ENCODE results near the gene MICU1.
"Not testable (repeated sequence)": the region's sequence is repeated elsewhere in the genome, so short reads cannot be mapped to it uniquely, and the experiment has no call there.

Gene MICU1

DNA sequence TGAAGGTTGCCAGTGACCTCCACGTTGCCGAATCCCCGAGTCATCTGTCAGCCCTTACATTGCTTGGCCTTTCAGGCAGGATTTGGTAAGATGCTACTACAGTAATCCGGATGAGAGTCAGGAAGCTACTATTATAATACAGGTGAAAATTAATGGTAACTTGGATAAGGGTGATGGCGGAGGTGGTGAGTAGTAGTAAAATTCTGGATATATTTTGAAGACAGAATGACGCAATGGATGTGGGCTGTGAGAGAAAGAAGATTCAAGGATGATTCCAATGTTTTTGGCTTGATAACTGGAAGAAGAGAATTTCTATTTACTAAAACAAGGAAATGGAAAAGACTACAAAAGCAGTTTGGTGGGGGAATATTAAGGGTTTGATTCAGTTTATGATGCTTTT is 269.8 kb downstream of the MICU1 start:
- no peaks in the 10 kb centered on the region for H3K9me3 ChIP-seq
- DNase-seq (ENCODE audit: low spot score in 2 of 2) = no peak
- H3K27me3 ChIP-seq (ENCODE audit: low read depth) = no peaks in the 10 kb centered on the region
- in situ Hi-C loops (cut with MboI; ENCODE audit: low sequenced_read_pairs) = no loop called here
- H3K36me3 ChIP-seq (replicated peaks) = no peaks in the 10 kb centered on the region
- H3K4me3 ChIP-seq = no peak overlapping the region
- H3K4me1 ChIP-seq = peaks cover 4% of the 10 kb centered on the region

GRCh38 chr10:72355214-72355555 is 270.7 kb downstream of the MICU1 start:
- Histone ChIP-seq H3K4me1 (peaks cover 4% of the 10 kb centered on the region), H3K36me3 (replicated peaks) (no peaks in the 10 kb centered on the region), H3K27me3 (ENCODE audit: low read depth) (no peaks in the 10 kb centered on the region), H3K4me3 (peak overlapping the region; percentile 95), H3K9me3 (no peaks in the 10 kb centered on the region)
- DNase-seq (ENCODE audit: low spot score in 2 of 2) = no peak
- in situ Hi-C loops (cut with MboI; ENCODE audit: low sequenced_read_pairs) = no loop called here

GRCh38 chr10:72354356-72355213 is 271.3 kb downstream of the MICU1 start, which contains the start of gene DNAJB12:
DNAJB12 (minus strand) TSS chr10:72354919; CDS start chr10:72354897, 22 bp downstream.
- Histone ChIP-seq H3K36me3 (replicated peaks) (no peaks in the 10 kb centered on the region), H3K27me3 (ENCODE audit: low read depth) (no peaks in the 10 kb centered on the region), H3K4me1 (peaks cover 4% of the 10 kb centered on the region), H3K9me3 (no peaks in the 10 kb centered on the region), H3K4me3 (peak within 1 kb of the TSS; percentile 95)
- peak; percentile 93 to 94 for DNase-seq (ENCODE audit: low spot score in 2 of 2)
- in situ Hi-C loops (cut with MboI; ENCODE audit: low sequenced_read_pairs) = no loop called here

DNA sequence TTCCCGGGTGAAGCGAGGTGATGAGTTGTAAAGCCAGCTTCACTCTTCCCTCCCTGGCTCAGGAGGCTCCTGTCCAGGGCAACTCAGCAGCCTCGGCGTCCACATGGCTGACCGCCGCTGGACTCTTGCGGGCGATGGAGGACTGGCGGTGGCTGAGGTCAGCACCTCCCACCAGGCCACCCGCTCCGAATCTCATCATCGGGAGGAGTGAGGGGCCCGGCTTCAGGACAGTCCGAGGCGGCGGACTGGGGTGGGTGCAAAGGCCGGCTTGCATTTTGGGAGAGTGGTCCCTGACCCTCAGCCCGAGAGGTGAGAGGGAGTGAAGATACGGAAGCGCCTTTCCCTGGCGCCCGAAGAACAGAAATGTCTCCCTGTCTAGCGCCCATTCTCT is 271.9 kb downstream of the MICU1 start:
- peak in 1 of 2 experiments; percentile 33 for DNase-seq (ENCODE audit: low spot score in 2 of 2)
- H3K9me3 ChIP-seq = no peaks in the 10 kb centered on the region
- no peaks in the 10 kb centered on the region for H3K27me3 ChIP-seq (ENCODE audit: low read depth)
- peak overlapping the region; percentile 95 for H3K4me3 ChIP-seq
- no peaks in the 10 kb centered on the region for H3K36me3 ChIP-seq (replicated peaks)
- peaks cover 4% of the 10 kb centered on the region for H3K4me1 ChIP-seq
- in situ Hi-C loops (cut with MboI; ENCODE audit: low sequenced_read_pairs) = no loop called here

- Histone ChIP-seq H3K36me3 (replicated peaks) (no peaks in the 10 kb centered on the region; the same call in 1 of the 2 replicates), H3K9me3 (no peaks in the 10 kb centered on the region), H3K4me1 (peaks cover 4% of the 10 kb centered on the region), H3K4me3 (peak overlapping the region; percentile 95), H3K27me3 (ENCODE audit: low read depth) (no peaks in the 10 kb centered on the region)
- in situ Hi-C loops (cut with MboI; ENCODE audit: low sequenced_read_pairs) = no loop called here
- DNase-seq (ENCODE audit: low spot score in 2 of 2) = peak; percentile 15 to 57
Observed at GRCh38 chr10:72353028-72353964, 272.6 kb downstream of the MICU1 start.

- DNase-seq (ENCODE audit: low spot score in 2 of 2) = no peak
- Histone ChIP-seq H3K4me3 (no peak overlapping the region), H3K4me1 (peaks cover 4% of the 10 kb centered on the region), H3K36me3 (replicated peaks) (no peaks in the 10 kb centered on the region; the same call in 1 of the 2 replicates), H3K9me3 (no peaks in the 10 kb centered on the region), H3K27me3 (ENCODE audit: low read depth) (no peaks in the 10 kb centered on the region)
- in situ Hi-C loops (cut with MboI; ENCODE audit: low sequenced_read_pairs) = no loop called here
Observed at GRCh38 chr10:72351479-72351878, 274.4 kb downstream of the MICU1 start.

- Histone ChIP-seq H3K4me1 (peaks cover 4% of the 10 kb centered on the region), H3K27me3 (ENCODE audit: low read depth) (no peaks in the 10 kb centered on the region), H3K9me3 (no peaks in the 10 kb centered on the region), H3K36me3 (replicated peaks) (no peaks in the 10 kb centered on the region; the same call in 1 of the 2 replicates), H3K4me3 (no peak overlapping the region)
- DNase-seq (ENCODE audit: low spot score in 2 of 2) = no peak
- in situ Hi-C loops (cut with MboI; ENCODE audit: low sequenced_read_pairs) = loop anchor here (25.0 kb wide), 1 partner anchor 437 kb away; no protein-coding TSS in a partner anchor
Observed at GRCh38 chr10:72349438-72349837, 276.4 kb downstream of the MICU1 start.

DNA sequence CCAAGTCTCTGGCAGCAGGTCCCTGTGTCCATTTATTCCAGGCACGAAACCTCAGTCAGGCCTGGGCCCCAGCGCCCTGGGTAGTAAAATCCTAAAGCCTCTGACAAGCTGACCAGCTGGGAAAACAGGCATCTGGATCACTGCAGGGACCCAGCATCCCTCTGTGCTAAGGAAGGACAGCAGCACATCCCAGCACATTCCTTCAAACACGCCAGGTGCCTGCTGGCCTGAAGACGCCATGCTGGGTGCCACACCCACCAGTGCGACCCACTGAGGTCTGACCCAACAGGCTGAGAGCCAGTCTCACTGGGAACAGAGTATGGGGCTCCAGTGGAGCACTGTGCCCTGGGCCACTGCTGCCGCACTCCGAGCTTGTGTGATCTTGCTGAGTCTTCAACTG is 277.6 kb downstream of the MICU1 start:
- Histone ChIP-seq H3K9me3 (no peaks in the 10 kb centered on the region), H3K4me1 (peaks cover 1% of the 10 kb centered on the region), H3K27me3 (ENCODE audit: low read depth) (no peaks in the 10 kb centered on the region), H3K4me3 (no peak overlapping the region), H3K36me3 (replicated peaks) (no peaks in the 10 kb centered on the region; the same call in 1 of the 2 replicates)
- DNase-seq (ENCODE audit: low spot score in 2 of 2) = no peak
- in situ Hi-C loops (cut with MboI; ENCODE audit: low sequenced_read_pairs) = loop anchor here (25.0 kb wide), 1 partner anchor 436 kb away; no protein-coding TSS in a partner anchor

- H3K36me3 ChIP-seq (replicated peaks); DNase-seq (ENCODE audit: low spot score in 2 of 2): not testable (repeated sequence)
- in situ Hi-C loops (cut with MboI; ENCODE audit: low sequenced_read_pairs) = loop anchor here (25.0 kb wide), 1 partner anchor 434 kb away; no protein-coding TSS in a partner anchor
Observed at GRCh38 chr10:72346117-72346516, 279.8 kb downstream of the MICU1 start.

DNA sequence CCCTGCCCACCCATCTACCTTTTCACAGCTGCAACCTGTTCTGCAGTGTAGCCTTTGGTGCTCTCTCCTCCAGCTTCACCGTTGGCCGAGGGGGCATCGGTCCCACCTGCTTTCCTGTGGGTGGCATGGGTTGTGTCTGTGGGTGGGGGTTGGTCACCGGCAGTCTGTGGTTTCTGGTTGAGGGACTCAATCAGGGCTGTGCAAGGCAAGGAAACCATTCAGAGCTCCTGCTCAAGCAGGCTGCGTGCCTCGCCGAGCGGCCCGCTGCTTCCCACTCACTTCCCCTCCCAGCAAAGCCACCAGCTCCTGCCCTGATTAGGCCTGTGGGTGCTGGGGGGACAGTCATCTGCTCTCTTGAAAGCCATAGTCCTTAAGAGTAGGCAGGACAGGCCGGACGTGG is 280.9 kb downstream of the MICU1 start:
- no peak for DNase-seq (ENCODE audit: low spot score in 2 of 2)
- Histone ChIP-seq H3K4me1 (no peaks in the 10 kb centered on the region), H3K36me3 (replicated peaks) (peaks cover 9% of the 10 kb centered on the region), H3K9me3 (no peaks in the 10 kb centered on the region), H3K27me3 (ENCODE audit: low read depth) (no peaks in the 10 kb centered on the region), H3K4me3 (no peak overlapping the region)
- in situ Hi-C loops (cut with MboI; ENCODE audit: low sequenced_read_pairs) = loop anchor here (25.0 kb wide), 1 partner anchor 433 kb away; no protein-coding TSS in a partner anchor

More at GRCh38 chr10:72346117-72346516, 279.8 kb downstream of the MICU1 start:
- not testable (repeated sequence) for H3K4me1 ChIP-seq; H3K4me3 ChIP-seq; H3K27me3 ChIP-seq (ENCODE audit: low read depth); H3K9me3 ChIP-seq

- H3K4me1 ChIP-seq = no peaks in the 10 kb centered on the region
- peaks cover 13% of the 10 kb centered on the region for H3K36me3 ChIP-seq (replicated peaks)
- no peak overlapping the region for H3K4me3 ChIP-seq
- no peak for DNase-seq (ENCODE audit: low spot score in 2 of 2)
- no peaks in the 10 kb centered on the region for H3K9me3 ChIP-seq
- H3K27me3 ChIP-seq (ENCODE audit: low read depth) = no peaks in the 10 kb centered on the region
- in situ Hi-C loops (cut with MboI; ENCODE audit: low sequenced_read_pairs) = loop anchor here (25.0 kb wide), 1 partner anchor 431 kb away; no protein-coding TSS in a partner anchor
Observed at GRCh38 chr10:72342911-72343310, 283.0 kb downstream of the MICU1 start.

DNA sequence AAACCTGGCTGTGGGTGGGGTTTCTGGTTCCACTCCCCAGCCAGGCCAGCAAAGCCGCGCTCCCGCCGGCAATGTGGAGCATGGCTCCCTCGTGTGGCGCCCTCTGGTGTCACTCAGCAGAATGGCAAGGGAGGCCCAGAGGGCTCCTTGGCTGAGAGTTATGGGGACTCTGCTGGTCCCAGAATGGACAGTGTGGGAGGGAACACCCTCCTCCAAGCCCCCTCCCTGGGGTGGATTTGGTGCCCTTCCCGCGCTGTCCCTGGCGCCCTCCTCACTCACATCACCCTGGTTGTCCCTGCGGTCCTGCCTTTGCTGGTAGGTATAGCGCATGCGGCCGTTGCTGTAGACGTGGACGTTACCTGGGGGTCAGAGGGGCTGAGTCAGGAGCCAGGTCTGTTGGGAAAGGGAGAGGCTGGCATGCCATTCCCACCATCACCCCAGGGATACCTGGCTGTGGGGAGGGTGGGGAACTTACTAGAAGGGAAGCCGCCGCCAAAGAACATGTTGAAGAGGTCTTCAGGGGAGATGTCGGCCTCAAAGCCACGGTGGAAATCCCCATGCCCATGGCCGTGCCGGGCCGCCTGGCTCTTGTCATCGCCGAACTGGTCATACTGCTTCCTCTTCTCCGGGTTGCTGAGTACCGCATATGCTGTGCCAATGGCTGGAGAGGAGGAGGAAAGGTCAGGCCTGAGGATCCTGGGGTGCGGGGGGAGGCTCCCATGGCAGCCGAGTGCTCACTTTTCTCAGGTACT is 285.2 kb downstream of the MICU1 start:
- Histone ChIP-seq H3K27me3 (ENCODE audit: low read depth) (no peaks in the 10 kb centered on the region), H3K4me1 (peaks cover 3% of the 10 kb centered on the region), H3K4me3 (no peak overlapping the region), H3K9me3 (no peaks in the 10 kb centered on the region), H3K36me3 (replicated peaks) (peaks cover 34% of the 10 kb centered on the region)
- in situ Hi-C loops (cut with MboI; ENCODE audit: low sequenced_read_pairs) = loop anchor here (25.0 kb wide), 1 partner anchor 428 kb away; no protein-coding TSS in a partner anchor
- peak; percentile 65 to 88 for DNase-seq (ENCODE audit: low spot score in 2 of 2)

DNA sequence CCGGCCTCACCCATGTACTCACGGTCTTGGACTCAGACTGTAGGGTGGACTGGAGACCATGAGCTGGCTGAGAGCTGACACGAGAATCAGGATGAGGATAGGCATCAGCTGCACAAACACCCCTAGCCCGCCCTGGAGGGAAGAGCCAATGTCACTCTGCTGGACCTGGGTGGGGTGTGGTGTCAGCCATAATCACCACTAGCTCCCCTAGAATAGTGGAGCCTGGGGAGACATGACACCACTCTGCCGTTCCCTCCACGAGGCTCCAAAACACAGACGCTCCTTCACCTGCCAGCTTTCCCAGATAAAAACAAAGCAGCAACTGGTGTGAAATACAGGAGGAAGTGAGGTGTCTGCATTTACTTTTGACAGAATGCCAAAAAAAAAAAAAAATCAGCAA is 287.7 kb downstream of the MICU1 start:
- Histone ChIP-seq H3K4me1 (peaks cover 8% of the 10 kb centered on the region), H3K36me3 (replicated peaks) (peaks cover 51% of the 10 kb centered on the region), H3K27me3 (ENCODE audit: low read depth) (no peaks in the 10 kb centered on the region), H3K4me3 (no peak overlapping the region), H3K9me3 (no peaks in the 10 kb centered on the region)
- in situ Hi-C loops (cut with MboI; ENCODE audit: low sequenced_read_pairs) = loop anchor here (10.0 to 25.0 kb wide), 2 partner anchors 426 to 1023 kb away; partner anchors contain the start of gene SLC29A3
- no peak for DNase-seq (ENCODE audit: low spot score in 2 of 2)

Measured in HAP-1 (cell line).